Smooth muscle cell (in vitro differentiated cells): Measurements from ENCODE around the gene ARFGAP1. TPM values are rescaled to one million over a fixed set of nuclear protein-coding genes. Genes with fewer than 3 reads are reported as not detected.

Source experiments
- DNase-seq: peaks from one replicate; lab custom pipeline; 2025; ENCODE audit not compliant: unreplicated experiment; lab: John Stamatoyannopoulos, UW
- H2AFZ ChIP-seq: fragments of 200-600 bp; sonication (generic); 2 replicates; pipeline ENCODE4 v1.6.0; 2016; ENCODE audit warnings: antibody characterized with exemption, low read depth, mild to moderate bottlenecking
- H3F3A ChIP-seq: fragments of 200-600 bp; sonication (generic); 2 replicates; pipeline ENCODE4 v1.6.0; 2017; ENCODE audit warnings: antibody characterized with exemption, low read depth
- H3K27ac ChIP-seq: fragments of 200-600 bp; sonication (generic); 2 replicates; pipeline ENCODE4 v1.5.1; 2016; ENCODE audit warnings: low read depth, mild to moderate bottlenecking
- H3K27me3 ChIP-seq: fragments of 200-600 bp; sonication (generic); 2 replicates; pipeline ENCODE4 v1.6.1; 2016; ENCODE audit warnings: low read depth, mild to moderate bottlenecking
- H3K36me3 ChIP-seq: fragments of 200-600 bp; sonication (generic); 2 replicates; pipeline ENCODE4 v1.5.1; 2016; ENCODE audit warnings: low read depth
- H3K4me1 ChIP-seq: fragments of 200-600 bp; sonication (generic); 2 replicates; pipeline ENCODE4 v1.5.1; 2016; ENCODE audit warnings: low read depth
- H3K4me2 ChIP-seq: fragments of 200-600 bp; sonication (generic); 2 replicates; pipeline ENCODE4 v1.6.0; 2016; ENCODE audit warnings: mild to moderate bottlenecking
- H3K4me3 ChIP-seq: fragments of 200-600 bp; sonication (generic); 2 replicates; pipeline ENCODE4 v1.5.1; 2016; ENCODE audit warnings: mild to moderate bottlenecking
- H3K79me2 ChIP-seq: fragments of 200-600 bp; sonication (generic); 2 replicates; pipeline ENCODE4 v1.6.0; 2016; ENCODE audit warnings: low read depth, mild to moderate bottlenecking
- H3K9ac ChIP-seq: fragments of 200-600 bp; sonication (generic); 2 replicates; pipeline ENCODE4 v1.6.0; 2016; ENCODE audit warnings: low read depth
- H3K9me3 ChIP-seq: fragments of 200-600 bp; sonication (generic); replicated peaks from 2 replicates; pipeline ENCODE4 v1.5.1; 2016; ENCODE audit warnings: low read depth
- H4K20me1 ChIP-seq: fragments of 200-600 bp; sonication (generic); 2 replicates; pipeline ENCODE4 v1.6.0; 2016; ENCODE audit warnings: low read depth
- WGBS: methylation state at CpG from one replicate; pipeline ENCODE4 v1.1.7; 2016; ENCODE audit warnings: low lambda C conversion rate; 5-methylcytosine and 5-hydroxymethylcytosine counted together
- polyA plus RNA-seq: library from polyadenylated mRNA; unstranded; fragments of >200 nt; fragmentation: Nextera tagmentation; extraction: Ambion mirVana; gene quantifications from 2 replicates; pipeline ENCODE4 v1.2.1, GENCODE V29; 2016
- total RNA-seq: library from RNA; depleted of rRNA; stranded (reverse); fragments of >200 nt; gene quantifications from 2 replicates; pipeline ENCODE4 v1.2.3, GENCODE V29; 2014
- TF ChIP-seq, protein P1 (sequence below): fragments of 200-600 bp; sonication (generic); IDR thresholded peaks from 2 replicates; pipeline ENCODE4 v1.5.1; 2017; ENCODE audit warnings: borderline replicate concordance, mild to moderate bottlenecking, antibody characterized with exemption; ENCODE audit not compliant: insufficient read depth, poor library complexity, severe bottlenecking

ARFGAP1 gene
- total and polyA plus RNA-seq, 2 experiments from 2014 or later, result 101 to 169 TPM

- no peak overlapping the region for H3K9ac ChIP-seq
- no peak for DNase-seq
- H3K27ac ChIP-seq, result no peak overlapping the region
- no peaks in the 10 kb centered on the region for H3F3A ChIP-seq
- WGBS, result 96% methylated on average over 14 of the region's 14 CpGs
- H3K4me1 ChIP-seq, result no peaks in the 10 kb centered on the region
- H3K79me2 ChIP-seq, result peaks cover 5% of the 10 kb centered on the region
- H3K4me2 ChIP-seq, result no peak overlapping the region
- peaks cover 99% of the 10 kb centered on the region for H4K20me1 ChIP-seq
- H3K36me3 ChIP-seq, result peaks cover 9% of the 10 kb centered on the region
- no peak overlapping the region for H3K4me3 ChIP-seq
- TF ChIP-seq, protein P1, sequence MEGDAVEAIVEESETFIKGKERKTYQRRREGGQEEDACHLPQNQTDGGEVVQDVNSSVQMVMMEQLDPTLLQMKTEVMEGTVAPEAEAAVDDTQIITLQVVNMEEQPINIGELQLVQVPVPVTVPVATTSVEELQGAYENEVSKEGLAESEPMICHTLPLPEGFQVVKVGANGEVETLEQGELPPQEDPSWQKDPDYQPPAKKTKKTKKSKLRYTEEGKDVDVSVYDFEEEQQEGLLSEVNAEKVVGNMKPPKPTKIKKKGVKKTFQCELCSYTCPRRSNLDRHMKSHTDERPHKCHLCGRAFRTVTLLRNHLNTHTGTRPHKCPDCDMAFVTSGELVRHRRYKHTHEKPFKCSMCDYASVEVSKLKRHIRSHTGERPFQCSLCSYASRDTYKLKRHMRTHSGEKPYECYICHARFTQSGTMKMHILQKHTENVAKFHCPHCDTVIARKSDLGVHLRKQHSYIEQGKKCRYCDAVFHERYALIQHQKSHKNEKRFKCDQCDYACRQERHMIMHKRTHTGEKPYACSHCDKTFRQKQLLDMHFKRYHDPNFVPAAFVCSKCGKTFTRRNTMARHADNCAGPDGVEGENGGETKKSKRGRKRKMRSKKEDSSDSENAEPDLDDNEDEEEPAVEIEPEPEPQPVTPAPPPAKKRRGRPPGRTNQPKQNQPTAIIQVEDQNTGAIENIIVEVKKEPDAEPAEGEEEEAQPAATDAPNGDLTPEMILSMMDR, result no peak
- no peak overlapping the region for H2AFZ ChIP-seq
- H3K9me3 ChIP-seq, result no peaks in the 10 kb centered on the region
- H3K27me3 ChIP-seq, result no peaks in the 10 kb centered on the region
These were observed 11.4 kb downstream of the ARFGAP1 start for GRCh38 chr20:63284083-63284440.

DNA sequence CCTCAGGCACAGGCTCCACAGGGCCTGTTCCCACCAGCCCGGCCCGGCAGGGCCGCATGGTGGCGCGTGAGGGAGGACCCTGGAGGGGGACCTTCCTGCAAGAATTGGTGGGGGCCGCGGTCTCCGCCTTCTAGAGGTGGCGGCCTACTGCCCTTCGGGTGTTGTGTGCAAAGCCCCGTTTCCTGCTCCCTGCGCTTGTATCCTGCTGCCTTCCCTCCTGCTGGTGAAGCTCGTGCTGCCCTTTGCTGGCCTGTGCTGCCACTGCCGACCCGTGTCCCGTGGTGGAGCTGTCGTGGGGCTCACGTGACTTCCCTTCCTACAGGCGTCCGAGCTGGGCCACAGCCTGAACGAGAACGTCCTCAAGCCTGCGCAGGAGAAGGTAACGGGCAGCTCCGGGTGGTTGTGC is 11.9 kb downstream of the ARFGAP1 start:
- Histone ChIP-seq H2AFZ (no peak overlapping the region), H3K9me3 (no peaks in the 10 kb centered on the region), H3K4me1 (no peaks in the 10 kb centered on the region), H3K4me3 (no peak overlapping the region), H3K27me3 (no peaks in the 10 kb centered on the region), H3K9ac (no peak overlapping the region), H3K27ac (no peak overlapping the region), H3K79me2 (peaks cover 5% of the 10 kb centered on the region), H4K20me1 (peaks cover 99% of the 10 kb centered on the region), H3F3A (no peaks in the 10 kb centered on the region), H3K4me2 (no peak overlapping the region), H3K36me3 (peaks cover 6% of the 10 kb centered on the region)
- TF ChIP-seq, protein P1, result no peak
- 97% methylated on average over 19 of the region's 25 CpGs for WGBS
- no peak for DNase-seq

GRCh38 chr20:63284981-63285524 is 12.4 kb downstream of the ARFGAP1 start:
- peaks cover 99% of the 10 kb centered on the region for H4K20me1 ChIP-seq
- DNase-seq, result no peak
- H3K9ac ChIP-seq, result no peak overlapping the region
- H3K36me3 ChIP-seq, result peaks cover 6% of the 10 kb centered on the region
- H3K9me3 ChIP-seq, result no peaks in the 10 kb centered on the region
- H3K4me3 ChIP-seq, result no peak overlapping the region
- no peaks in the 10 kb centered on the region for H3F3A ChIP-seq
- H3K27me3 ChIP-seq, result no peaks in the 10 kb centered on the region
- 91% methylated on average over 13 of the region's 13 CpGs for WGBS
- no peak overlapping the region for H3K4me2 ChIP-seq
- H3K79me2 ChIP-seq, result peaks cover 3% of the 10 kb centered on the region
- no peak overlapping the region for H2AFZ ChIP-seq
- no peak overlapping the region for H3K27ac ChIP-seq
- no peaks in the 10 kb centered on the region for H3K4me1 ChIP-seq
- TF ChIP-seq, protein P1, result no peak
